ENCODE data around the gene SMIM9.

DNA sequence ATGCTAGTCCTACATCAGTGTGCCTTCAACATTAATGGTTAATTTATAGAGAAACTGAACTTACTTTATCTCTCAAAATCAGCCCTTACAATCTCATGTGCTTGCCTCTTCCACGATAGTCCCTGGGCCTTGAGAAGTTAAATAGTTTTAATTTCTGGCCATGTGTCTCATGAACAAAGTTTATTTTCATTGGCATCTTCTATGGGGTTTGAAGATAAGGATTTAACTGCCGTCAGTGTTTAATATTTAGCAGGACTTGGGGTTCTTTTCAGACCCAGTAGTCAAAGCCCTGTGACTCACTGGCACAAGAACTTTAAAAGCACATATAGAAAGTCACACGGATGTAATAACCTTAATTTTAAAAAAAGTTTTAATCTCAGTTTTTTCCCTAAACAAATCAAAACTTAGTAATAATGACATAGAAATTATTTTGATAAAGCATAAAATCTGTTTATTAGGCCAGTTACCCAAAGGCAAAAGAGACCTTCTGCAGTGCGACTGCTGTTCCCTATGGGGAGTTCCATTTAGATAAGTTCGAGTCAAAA lies 19.1 kb downstream of the SMIM9 start:
- TF ChIP-seq CTCF (IDR thresholded peaks at IDR 0.05 in 8 of 11, conservative IDR thresholded peaks at IDR 0.05 in 3 of 11) (no peak), POLR2AphosphoS5 (IDR thresholded peaks at IDR 0.05) (no peak), POLR2A (IDR thresholded peaks at IDR 0.05) (no peak)
